ENCODE measurements around the gene PHF2. TPM values are rescaled to one million over a fixed set of nuclear protein-coding genes. Genes with fewer than 3 reads are reported as not detected.

PHF2 gene
- total and polyA plus RNA-seq, 2 donors (not counting 1 experiment from before 2014, with no cell fraction given) = 11.0 to 28.8 TPM

GRCh38 chr9:93567271-93567959 lies 9.0 kb upstream of the PHF2 start:
- H3K9ac ChIP-seq (ENCODE audit: low read length) = peak overlapping the region; percentile 81
- peak overlapping the region; percentile 87 to 92 for H3K27ac ChIP-seq (ENCODE audit: low read length in 2 of 2)
- no peaks in the 10 kb centered on the region for H3K9me3 ChIP-seq (ENCODE audit: control extremely low read depth in 1 of 3, control insufficient read depth in 2 of 3, insufficient read depth in 1 of 3, low read length in 2 of 3)
- peaks cover 28% of the 10 kb centered on the region for H3K4me1 Mint-ChIP-seq
- H2AFZ ChIP-seq (ENCODE audit: insufficient read depth, low read depth, low read length, poor library complexity, severe bottlenecking) = peak overlapping the region; percentile 91
- peak overlapping the region; percentile 88 for H3K4me3 Mint-ChIP-seq
- H3K4me3 ChIP-seq (ENCODE audit: control extremely low read depth in 1 of 5, extremely low read depth in 1 of 5, insufficient read depth in 1 of 5, low read depth in 2 of 5, low read length in 4 of 5) = peak overlapping the region; percentile 59 to 83 (median 74)
- H4K20me1 ChIP-seq (ENCODE audit: control insufficient read depth, insufficient read depth, low read length, poor library complexity, severe bottlenecking) = no peaks in the 10 kb centered on the region
- ChIA-PET CTCF (interaction anchor here (1.1 to 2.5 kb wide), 5 partner anchors 8 to 115 kb away, joined by 3 to 17 read pairs (median 10); no protein-coding TSS in a partner anchor), POLR2A (interaction anchor here (0.6 to 1.7 kb wide), 4 partner anchors 8 to 472 kb away, joined by 3 to 13 read pairs (median 6); partner anchors contain the start of genes FAM120A and FAM120AOS)
- no peaks in the 10 kb centered on the region for H3K9me3 Mint-ChIP-seq (ENCODE audit: insufficient read depth)
- H3K27ac Mint-ChIP-seq = peak overlapping the region; percentile 93
- intact Hi-C loops (cut with micrococcal nuclease) = loop anchor here (2.0 to 10.0 kb wide), 9 partner anchors 63 to 1453 kb away; partner anchors contain the start of genes NINJ1, SPTLC1, SUSD3 and ZNF169
- no peaks in the 10 kb centered on the region for H3K27me3 Mint-ChIP-seq
- H3K27me3 ChIP-seq (replicated peaks in 1 of 4; ENCODE audit: control extremely low read depth in 1 of 4, control insufficient read depth in 3 of 4, insufficient read depth in 4 of 4, low read length in 3 of 4) = no peaks in the 10 kb centered on the region
- DNase-seq (no peak), ATAC-seq (ENCODE audit: low read depth) (no peak)
- H3K36me3 ChIP-seq (replicated peaks in 1 of 2; ENCODE audit: control extremely low read depth in 1 of 2, control insufficient read depth in 1 of 2, extremely low read depth in 1 of 2, insufficient read depth in 2 of 2, low read length in 1 of 2) = peaks cover 5 to 16% of the 10 kb centered on the region in 2 experiments
- peaks cover 21 to 24% of the 10 kb centered on the region in 2 donors for H3K4me1 ChIP-seq (ENCODE audit: control insufficient read depth in 2 of 2, insufficient read depth in 2 of 2, low read length in 2 of 2)
- 95% methylated on average over 6 of the region's 15 CpGs for WGBS (ENCODE audit: insufficient coverage)
- TF ChIP-seq CTCF (IDR thresholded peaks at IDR 0.05) (no peak), EZH2 (IDR thresholded peaks at IDR 0.05; ENCODE audit: borderline replicate concordance, insufficient read depth, low read depth, low read length, poor library complexity, severe bottlenecking) (no peak)
- peak overlapping the region; percentile 89 for H3K4me2 ChIP-seq (replicated peaks; ENCODE audit: low read depth, low read length, poor library complexity, severe bottlenecking)
- H3K79me2 ChIP-seq (ENCODE audit: control insufficient read depth, insufficient read depth, low read length) = peaks cover 8% of the 10 kb centered on the region

- H3K36me3 ChIP-seq (replicated peaks in 1 of 2; ENCODE audit: control extremely low read depth in 1 of 2, control insufficient read depth in 1 of 2, extremely low read depth in 1 of 2, insufficient read depth in 2 of 2, low read length in 1 of 2) = peaks cover 3 to 9% of the 10 kb centered on the region in 2 experiments
- Mint-ChIP-seq H3K27me3 (no peaks in the 10 kb centered on the region), H3K4me1 (peaks cover 28% of the 10 kb centered on the region), H3K4me3 (no peak overlapping the region), H3K9me3 (ENCODE audit: insufficient read depth) (no peaks in the 10 kb centered on the region), H3K27ac (no peak overlapping the region)
- no peaks in the 10 kb centered on the region for H3K27me3 ChIP-seq (replicated peaks in 1 of 4; ENCODE audit: control extremely low read depth in 1 of 4, control insufficient read depth in 3 of 4, insufficient read depth in 4 of 4, low read length in 3 of 4)
- H3K27ac ChIP-seq (ENCODE audit: low read length in 2 of 2) = no peak overlapping the region
- H3K9me3 ChIP-seq (ENCODE audit: control extremely low read depth in 1 of 3, control insufficient read depth in 2 of 3, insufficient read depth in 1 of 3, low read length in 2 of 3) = no peaks in the 10 kb centered on the region
- no peak overlapping the region for H3K4me2 ChIP-seq (replicated peaks; ENCODE audit: low read depth, low read length, poor library complexity, severe bottlenecking)
- ATAC-seq (ENCODE audit: low read depth) (no peak), DNase-seq (no peak)
- H3K9ac ChIP-seq (ENCODE audit: low read length) = no peak overlapping the region
- H3K79me2 ChIP-seq (ENCODE audit: control insufficient read depth, insufficient read depth, low read length) = peaks cover 8% of the 10 kb centered on the region
- no peak overlapping the region for H2AFZ ChIP-seq (ENCODE audit: insufficient read depth, low read depth, low read length, poor library complexity, severe bottlenecking)
- peaks cover 21 to 24% of the 10 kb centered on the region in 2 donors for H3K4me1 ChIP-seq (ENCODE audit: control insufficient read depth in 2 of 2, insufficient read depth in 2 of 2, low read length in 2 of 2)
- ChIA-PET CTCF (no interaction called here), POLR2A (no interaction called here)
- WGBS (ENCODE audit: insufficient coverage) = 97% methylated on average over 5 of the region's 5 CpGs
- intact Hi-C loops (cut with micrococcal nuclease) = loop anchor here (5.0 to 10.0 kb wide), 5 partner anchors 433 to 1453 kb away; partner anchors contain the start of genes NINJ1, SPTLC1 and SUSD3
- no peaks in the 10 kb centered on the region for H4K20me1 ChIP-seq (ENCODE audit: control insufficient read depth, insufficient read depth, low read length, poor library complexity, severe bottlenecking)
- TF ChIP-seq CTCF (IDR thresholded peaks at IDR 0.05) = no peak
- no peak for TF ChIP-seq EZH2 (IDR thresholded peaks at IDR 0.05; ENCODE audit: borderline replicate concordance, insufficient read depth, low read depth, low read length, poor library complexity, severe bottlenecking)
- no peak overlapping the region for H3K4me3 ChIP-seq (ENCODE audit: control extremely low read depth in 1 of 5, extremely low read depth in 1 of 5, insufficient read depth in 1 of 5, low read depth in 2 of 5, low read length in 4 of 5)
These were observed 8.2 kb upstream of the PHF2 start for GRCh38 chr9:93568169-93568568.
